D721Med (cell line): ENCODE measurements around the gene ZPBP2.

Experiments
- DNase-seq: peaks from one replicate; pipeline ENCODE4 v3.0.0; 2011; ENCODE audit warnings: low spot score; ENCODE audit not compliant: insufficient read length
- FAIRE-seq: peaks from 2 replicates; lab custom pipeline; 2011; peaks lifted over from hg19 to GRCh38; lab: Jason Lieb, UNC
- TF ChIP-seq, protein P1 (sequence below): IDR thresholded peaks from 2 replicates; pipeline ENCODE4 v1.5.1; 2012; ENCODE audit warnings: mild to moderate bottlenecking, control low read depth; ENCODE audit not compliant: insufficient read depth; ENCODE audit errors: missing control alignments

ZPBP2 gene

DNA sequence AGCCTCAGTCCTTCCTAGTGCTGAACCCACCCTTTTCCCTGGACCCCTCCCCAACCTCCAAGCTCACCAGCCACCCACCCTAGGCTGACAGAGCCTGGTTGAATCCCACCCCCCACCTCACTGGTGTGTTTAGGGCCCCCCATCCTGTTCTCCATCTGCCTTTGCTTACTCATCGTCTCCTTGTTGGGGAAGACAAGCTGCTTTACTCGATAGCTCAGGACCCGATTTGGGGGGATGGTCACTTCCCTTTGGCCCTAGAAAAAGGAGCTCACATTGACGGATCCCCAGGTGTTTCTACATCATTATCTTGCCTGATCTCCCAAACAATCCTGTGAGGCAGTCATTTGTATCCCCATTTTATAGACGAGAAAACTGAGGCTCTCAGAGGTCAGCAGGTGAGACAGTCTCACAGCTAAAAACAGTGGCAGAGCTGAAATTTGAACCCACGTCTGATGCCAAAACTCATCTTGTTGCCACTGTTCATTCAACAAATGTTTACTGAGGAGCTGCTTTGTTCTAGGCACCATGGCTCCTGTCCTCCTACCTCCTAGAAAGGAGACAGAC lies 40.9 kb downstream of the ZPBP2 start:
- DNase-seq (no peak), FAIRE-seq (no peak)
- TF ChIP-seq, protein P1, sequence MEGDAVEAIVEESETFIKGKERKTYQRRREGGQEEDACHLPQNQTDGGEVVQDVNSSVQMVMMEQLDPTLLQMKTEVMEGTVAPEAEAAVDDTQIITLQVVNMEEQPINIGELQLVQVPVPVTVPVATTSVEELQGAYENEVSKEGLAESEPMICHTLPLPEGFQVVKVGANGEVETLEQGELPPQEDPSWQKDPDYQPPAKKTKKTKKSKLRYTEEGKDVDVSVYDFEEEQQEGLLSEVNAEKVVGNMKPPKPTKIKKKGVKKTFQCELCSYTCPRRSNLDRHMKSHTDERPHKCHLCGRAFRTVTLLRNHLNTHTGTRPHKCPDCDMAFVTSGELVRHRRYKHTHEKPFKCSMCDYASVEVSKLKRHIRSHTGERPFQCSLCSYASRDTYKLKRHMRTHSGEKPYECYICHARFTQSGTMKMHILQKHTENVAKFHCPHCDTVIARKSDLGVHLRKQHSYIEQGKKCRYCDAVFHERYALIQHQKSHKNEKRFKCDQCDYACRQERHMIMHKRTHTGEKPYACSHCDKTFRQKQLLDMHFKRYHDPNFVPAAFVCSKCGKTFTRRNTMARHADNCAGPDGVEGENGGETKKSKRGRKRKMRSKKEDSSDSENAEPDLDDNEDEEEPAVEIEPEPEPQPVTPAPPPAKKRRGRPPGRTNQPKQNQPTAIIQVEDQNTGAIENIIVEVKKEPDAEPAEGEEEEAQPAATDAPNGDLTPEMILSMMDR, result no peak

DNA sequence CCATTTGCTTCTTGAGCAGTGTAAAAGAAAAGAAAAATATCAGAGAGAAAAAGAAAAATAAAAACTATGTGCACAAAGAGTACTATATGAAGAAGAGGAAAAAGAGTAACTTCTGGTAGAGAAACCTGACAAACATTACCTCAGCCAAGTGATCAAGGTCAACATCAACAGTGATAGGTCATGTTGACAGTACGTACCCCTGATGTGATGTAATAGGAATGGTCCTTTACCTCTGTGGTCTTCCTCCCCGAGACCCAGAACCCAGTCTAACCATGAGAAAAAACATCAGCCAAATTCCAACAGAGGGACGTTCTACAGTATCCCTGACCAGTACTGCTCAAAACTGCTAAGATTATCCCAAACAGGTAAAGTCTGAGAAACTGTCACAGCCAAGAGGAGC lies 46.0 kb downstream of the ZPBP2 start:
- FAIRE-seq, result no peak
- no peak for DNase-seq
- TF ChIP-seq, protein P1, result no peak

DNA sequence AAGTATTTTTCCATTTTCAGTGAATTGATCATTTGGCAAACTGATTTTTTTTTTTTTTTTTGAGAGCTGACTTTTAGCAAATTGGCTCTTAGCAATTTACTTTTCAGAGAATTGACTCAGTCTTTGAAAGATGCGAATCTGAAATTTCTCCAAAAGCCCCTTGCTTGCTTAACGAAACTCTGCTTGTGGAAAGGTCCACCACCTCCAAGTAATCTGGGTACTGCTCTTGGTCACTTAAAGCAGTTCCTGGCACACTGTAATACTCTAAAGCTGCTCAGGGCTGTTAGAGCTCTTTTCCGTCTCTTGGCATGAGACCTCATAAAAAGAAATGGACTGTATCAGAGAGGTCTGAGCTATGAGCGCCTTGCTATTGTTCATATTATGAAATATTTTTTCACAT lies 47.6 kb downstream of the ZPBP2 start:
- TF ChIP-seq, protein P1, result no peak
- DNase-seq (no peak), FAIRE-seq (no peak)

DNA sequence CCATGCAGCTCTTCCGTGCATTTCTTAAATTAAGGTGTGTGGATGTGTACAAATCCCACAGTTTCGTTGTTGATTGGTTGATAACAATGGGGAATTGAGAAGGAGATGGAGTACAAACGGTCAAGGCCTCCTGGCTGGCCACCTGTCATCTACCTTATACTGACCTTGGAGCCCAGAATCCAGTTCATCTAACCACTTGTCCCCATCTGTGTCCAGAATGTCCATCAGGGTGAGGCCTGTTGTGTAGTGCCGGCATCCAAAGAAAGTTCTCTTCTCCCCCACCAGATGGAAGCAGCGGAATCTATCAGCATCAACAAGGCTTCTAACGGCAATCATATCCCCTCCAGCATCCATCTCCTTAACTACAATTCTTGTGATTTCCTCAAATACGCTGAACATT lies 48.9 kb downstream of the ZPBP2 start:
- FAIRE-seq, result no peak
- TF ChIP-seq, protein P1, result no peak

DNA sequence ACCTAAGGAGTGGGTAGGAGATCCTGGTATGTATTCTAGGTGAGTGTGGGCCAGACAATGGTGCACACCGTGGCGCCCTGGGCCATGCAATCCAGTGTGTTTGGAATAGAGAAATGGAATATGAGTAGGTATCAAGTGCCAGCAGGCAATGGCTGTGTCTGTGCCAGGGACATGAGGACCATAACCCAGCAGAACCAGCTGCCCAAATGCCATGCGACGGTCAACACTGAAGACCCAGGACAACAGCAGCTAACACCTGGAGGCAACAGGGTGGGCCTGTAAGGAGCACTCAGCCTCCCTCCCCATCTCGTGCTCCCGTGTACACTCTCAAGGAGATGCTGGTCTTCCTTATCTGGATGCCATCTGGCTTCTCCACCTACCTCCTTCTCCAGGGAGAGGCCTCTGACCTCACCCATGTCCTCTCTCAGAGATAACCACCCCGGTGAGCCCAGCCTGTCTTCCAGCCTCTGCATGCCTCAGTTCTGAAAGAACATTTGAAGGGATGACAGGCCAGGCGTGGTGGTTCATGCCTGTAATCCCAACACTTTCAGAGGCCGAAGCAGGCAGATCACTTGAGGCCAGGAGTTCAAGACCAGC lies 51.2 kb downstream of the ZPBP2 start:
- FAIRE-seq, result no peak
- TF ChIP-seq, protein P1, result no peak

More for the DNA sequence above, 48.9 kb downstream of the ZPBP2 start:
- no peak for DNase-seq

DNA sequence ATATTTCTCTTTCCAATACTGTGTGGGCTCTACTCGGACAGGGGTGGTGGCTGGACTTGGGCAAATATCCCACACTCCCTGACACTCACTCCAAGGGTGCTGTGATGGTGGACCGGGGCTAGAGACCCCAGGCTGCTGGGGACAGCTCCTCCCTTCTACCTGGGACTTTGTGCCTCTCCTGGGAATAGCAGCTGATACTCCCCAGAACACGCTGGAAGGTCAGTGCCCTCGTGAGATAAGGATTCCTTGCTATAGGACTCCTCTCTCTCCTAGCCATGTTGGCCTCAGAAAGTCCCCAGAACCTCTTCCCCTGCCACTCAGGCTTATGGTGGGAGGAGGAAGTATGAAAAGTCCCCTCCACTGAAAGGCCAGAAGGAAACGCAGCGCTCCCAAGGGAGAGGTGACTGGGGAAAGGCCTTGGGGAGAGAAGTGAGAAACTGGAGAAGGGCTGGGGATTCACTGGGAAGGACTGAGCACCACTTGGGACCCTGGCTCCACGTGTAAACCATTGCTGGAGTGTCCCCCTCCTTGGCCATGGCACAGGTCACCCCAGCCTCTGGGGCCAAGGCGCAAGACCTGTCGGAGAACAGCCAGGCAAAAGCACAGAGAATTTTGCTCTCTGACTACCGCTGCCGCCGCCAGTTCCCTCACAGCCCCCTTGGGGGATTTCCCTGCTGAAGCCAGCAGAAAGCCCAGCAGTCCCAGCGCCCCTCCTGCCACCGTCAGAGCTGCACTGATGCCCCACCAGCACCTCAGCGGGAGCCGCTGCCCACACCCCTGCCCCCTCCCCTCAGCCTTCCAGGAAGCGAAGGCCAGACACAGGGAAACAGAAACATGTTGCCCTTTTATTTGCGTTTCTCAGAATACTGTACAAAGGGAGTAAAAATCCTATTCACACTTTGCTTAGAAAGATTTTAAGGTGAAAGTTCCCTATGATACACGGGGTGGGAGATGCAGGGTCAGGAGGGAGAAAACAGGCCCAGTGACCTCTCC lies 52.5 kb downstream of the ZPBP2 start:
- DNase-seq (no peak), FAIRE-seq (no peak)
- TF ChIP-seq, protein P1, result no peak

More for the DNA sequence above, 51.2 kb downstream of the ZPBP2 start:
- DNase-seq, result no peak
